HG03108 (cell line): Measurements from ENCODE around the gene SPSB1.

Experiments
- ATAC-seq: cut with Tn5 transposase; IDR thresholded peaks from one replicate; pipeline ENCODE4 v1.9.1; 2021; ENCODE audit warnings: moderate library complexity; ENCODE audit not compliant: unreplicated experiment

The SPSB1 gene

DNA sequence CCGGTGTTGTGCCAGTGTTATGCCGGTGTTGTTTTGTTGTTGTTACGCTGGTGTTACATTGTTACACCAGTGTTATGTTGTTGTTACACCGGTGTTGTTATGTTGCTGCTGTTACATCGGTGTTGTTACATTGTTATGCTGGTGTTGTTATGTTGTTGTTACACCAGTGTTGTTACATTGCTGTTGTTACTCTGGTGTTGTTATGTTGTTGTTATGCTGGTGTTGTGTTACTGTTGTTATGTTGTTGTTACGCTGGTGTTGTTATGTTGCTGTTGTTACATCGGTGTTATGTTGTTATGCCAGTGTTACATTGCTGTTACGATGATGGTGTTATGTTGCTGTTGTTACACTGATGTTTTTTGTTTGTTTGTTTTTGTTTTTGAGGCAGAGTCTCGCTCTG is 34.1 kb upstream of the SPSB1 start:
- ATAC-seq: no peak

GRCh38 chr1:9260059-9260766 is 32.5 kb upstream of the SPSB1 start:
- ATAC-seq: no peak

DNA sequence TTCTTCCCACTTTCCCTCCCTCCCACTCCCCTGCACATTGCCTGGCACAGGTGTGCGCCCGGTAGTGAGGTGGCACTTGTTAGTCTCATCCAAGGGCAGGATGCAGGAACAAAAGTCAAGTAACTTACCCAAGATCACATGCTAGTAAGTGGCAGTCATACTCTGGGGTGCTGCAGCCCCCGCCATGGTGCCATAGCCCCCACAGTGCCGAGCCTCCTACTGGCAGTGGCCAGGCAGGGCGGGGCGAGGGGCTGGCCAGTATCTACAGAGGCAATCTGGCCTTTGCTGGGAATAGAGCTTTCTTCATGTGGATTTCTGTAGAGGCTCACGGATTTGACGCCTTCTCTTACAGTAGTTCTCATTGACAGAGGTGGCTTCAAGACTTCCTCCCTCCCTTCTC is 31.2 kb upstream of the SPSB1 start:
- ATAC-seq: no peak

GRCh38 chr1:9262096-9262986 is 30.4 kb upstream of the SPSB1 start:
- no peak for ATAC-seq

- ATAC-seq: no peak
Observed at GRCh38 chr1:9263276-9263855, 29.3 kb upstream of the SPSB1 start.

GRCh38 chr1:9263984-9264872 is 28.5 kb upstream of the SPSB1 start:
- no peak for ATAC-seq

DNA sequence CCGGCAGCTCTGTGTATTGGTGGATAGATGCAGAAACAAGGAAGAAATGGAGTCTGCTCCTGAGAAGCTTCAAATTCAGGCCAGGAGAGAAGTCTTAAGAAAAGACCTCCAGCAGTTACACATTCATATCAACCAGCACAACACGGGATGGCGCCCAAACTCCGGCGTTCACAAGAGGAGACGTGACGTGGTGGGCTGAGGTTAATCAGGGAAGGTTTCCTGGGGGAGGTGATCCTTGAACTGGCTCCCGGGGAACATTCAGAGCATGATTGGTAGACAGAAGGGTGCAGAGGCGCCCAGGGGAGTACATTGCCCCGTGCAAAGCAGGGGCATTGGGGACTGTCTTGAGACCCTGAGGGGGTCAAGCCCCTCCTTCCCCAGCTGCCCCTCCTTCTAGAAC is 27.7 kb upstream of the SPSB1 start:
- ATAC-seq: no peak

- no peak for ATAC-seq
Observed at GRCh38 chr1:9265968-9266367, 26.7 kb upstream of the SPSB1 start.

DNA sequence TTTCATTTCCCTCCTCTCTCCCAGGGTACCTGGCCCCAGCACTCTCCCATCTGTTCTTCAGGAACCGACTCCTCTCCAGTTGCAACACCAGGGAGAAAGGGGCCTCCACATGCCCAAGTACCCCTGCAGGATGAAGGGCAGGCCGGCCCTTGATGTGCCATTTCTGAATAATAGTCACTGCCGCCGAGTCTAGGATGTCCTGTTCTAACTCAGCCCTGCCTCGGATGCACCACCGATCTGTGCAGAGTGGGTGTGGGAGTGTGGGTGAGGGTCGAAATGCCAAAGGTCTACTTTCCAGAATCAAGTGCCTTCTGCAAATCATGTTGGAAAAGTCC is 25.4 kb upstream of the SPSB1 start:
- no peak for ATAC-seq

GRCh38 chr1:9267827-9268581 is 24.7 kb upstream of the SPSB1 start:
- ATAC-seq: no peak

GRCh38 chr1:9269078-9269501 is 23.6 kb upstream of the SPSB1 start:
- ATAC-seq: no peak

DNA sequence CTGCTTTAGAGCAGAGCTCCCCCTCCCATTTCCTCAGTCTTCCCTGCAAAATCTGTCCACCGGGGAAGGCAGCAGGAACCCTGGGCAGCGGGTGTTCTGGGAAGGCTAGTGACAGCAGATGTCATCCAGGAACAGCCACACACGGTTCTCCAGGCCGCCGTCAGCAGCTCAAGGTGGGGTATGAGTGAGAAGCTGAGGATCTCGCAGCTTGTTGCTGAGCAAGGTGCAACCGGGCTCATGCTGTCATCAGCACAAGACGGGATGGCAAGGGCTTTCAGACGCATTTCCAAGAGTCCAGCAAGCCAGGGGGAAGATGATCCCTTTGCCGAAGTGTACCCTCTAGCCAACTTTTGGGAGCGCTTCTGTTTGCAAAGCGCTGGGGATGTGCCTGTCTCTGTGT is 23.0 kb upstream of the SPSB1 start:
- ATAC-seq: no peak

DNA sequence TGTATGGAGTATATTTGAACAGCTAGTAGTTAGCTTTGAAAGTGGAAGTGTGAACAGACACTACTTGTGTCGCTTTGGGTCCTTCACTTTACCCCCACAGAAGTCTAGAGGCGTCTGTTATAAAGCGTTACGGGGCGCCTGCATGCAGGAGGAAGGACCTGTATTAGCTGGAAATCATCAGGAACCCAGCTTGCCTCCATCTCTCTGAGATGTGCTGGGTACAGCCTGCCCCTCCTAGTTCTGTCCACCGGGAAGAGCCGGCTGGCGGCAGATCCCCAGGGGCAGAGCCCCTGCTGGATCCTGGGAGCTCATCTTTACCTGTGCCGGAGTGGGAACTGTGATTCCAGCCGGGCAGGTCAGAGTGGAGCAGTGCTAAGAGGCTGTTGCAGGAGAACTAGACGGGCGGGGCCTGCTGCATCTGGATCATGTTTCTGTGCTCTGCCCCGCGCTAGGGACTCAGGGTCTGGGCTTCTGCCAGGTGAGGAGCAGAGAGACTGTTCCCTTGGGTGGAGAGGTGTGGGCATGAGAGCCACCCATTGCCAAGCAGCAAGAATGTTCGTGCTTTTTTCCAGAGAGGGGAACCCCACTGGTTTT is 22.3 kb upstream of the SPSB1 start:
- no peak for ATAC-seq

DNA sequence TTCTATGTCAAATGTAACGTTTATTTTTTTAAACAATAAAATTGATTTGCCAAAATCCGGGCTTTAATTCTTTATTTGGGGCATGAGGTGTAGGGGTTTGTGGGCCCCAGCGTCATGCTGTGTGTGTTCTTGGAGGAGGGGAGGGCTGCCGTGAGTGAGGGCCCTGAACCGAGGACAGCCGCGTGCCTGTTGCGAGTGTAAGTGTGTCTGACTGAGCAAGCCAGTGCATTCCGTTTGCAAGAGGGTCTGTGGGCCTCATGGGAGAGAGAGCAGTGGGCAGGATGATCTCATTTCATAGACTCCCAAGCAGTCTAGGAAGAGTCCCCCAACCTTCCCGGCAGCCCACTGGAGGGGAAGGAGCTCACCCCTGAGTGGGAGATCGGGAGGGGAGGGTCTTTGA is 21.4 kb upstream of the SPSB1 start:
- ATAC-seq: no peak

- no peak for ATAC-seq
Observed at GRCh38 chr1:9271861-9272595, 20.7 kb upstream of the SPSB1 start.

DNA sequence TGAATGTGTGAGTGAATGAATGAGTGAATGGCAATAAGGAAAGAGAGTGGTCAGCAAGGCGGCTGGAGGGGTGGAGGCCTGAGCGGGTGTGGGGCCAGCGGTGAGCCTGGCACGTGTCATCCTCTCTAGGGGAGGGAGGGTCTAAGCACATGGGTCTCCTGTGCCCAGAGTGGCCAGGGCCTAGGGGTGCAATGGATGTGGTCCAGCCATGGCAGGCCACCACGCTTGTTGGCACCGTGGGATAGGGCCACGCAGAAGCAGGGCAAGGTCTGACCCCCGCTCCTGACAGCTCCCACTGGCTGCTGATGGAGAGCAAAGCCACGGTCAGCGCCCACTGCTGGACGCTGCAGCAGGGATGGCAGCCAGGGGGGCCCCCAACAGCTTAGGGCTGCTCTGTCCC is 19.5 kb upstream of the SPSB1 start:
- ATAC-seq: no peak

- no peak for ATAC-seq
Observed at GRCh38 chr1:9275161-9275560, 17.5 kb upstream of the SPSB1 start.

- ATAC-seq: peak; percentile 86
Observed at GRCh38 chr1:9275567-9276034, 17.1 kb upstream of the SPSB1 start.

DNA sequence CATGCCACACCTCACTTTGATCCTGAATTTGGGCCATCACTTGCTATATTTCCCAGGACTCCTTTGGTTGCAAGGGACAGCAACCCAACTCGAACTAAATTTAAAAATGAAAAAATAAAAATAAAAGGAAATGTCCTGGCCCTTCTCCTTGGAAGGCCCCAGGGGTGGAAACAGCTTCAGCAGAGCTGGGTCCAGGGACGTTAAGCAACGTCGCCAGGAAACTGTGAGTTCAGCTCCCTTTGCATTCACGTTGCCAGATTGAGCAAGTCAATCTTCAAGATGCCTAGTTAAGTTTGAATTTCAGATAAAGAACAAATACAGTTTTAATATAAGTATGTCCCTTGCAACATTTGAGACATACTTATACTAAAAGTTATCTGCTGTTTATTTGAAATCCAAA is 14.6 kb upstream of the SPSB1 start:
- ATAC-seq: no peak
